ENCODE measurements around the gene ZBTB7C.

The ZBTB7C gene

GRCh38 chr18:48020337-48021250 is 388.6 kb downstream of the ZBTB7C start:
- no peak for DNase-seq
- Mint-ChIP-seq H3K4me1 (ENCODE audit: low read depth) (peaks cover 4% of the 10 kb centered on the region), H3K27ac (no peak overlapping the region), H3K9me3 (no peaks in the 10 kb centered on the region), H3K4me3 (no peak overlapping the region), H3K27me3 (peaks cover 30% of the 10 kb centered on the region), H3K36me3 (ENCODE audit: low read depth) (no peaks in the 10 kb centered on the region)

DNA sequence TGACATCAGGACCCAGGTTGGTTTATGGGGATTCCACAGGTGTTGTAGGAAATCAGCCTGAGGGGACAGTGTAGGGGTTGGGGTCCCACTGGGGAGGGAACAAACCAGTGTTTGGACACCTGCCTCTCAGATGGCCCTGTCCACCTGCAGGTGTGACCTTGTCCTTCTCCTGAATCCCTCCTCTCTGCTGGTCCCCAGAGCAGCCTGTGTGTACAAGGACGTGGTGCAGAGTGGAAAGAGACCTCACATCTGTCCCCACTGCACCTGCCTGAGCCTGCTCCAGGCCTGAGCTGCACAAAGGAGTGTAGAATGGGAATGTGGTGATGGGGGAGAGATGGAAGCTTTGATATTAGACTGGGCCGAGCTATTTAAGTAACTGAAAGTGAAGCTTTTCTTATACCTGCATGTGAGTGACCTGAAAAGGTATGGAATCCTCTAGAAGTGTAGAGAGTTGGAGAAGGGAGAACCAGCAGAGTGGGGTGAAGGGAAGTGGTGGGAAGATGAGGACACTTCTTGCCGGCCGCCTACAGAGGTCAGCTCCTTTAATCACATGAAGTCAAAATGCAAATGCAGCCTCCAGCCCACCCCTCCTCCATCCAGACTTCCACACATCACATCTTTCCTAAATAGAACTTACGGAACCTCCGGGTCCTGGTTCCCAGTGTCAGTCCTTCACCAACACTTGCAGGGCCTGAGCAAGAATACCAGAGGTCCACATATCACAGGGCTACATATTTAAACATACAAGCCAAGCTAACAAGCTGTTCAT is 389.4 kb downstream of the ZBTB7C start:
- H3K36me3 Mint-ChIP-seq (ENCODE audit: low read depth), result no peaks in the 10 kb centered on the region
- peaks cover 4% of the 10 kb centered on the region for H3K9me3 Mint-ChIP-seq
- no peak overlapping the region for H3K4me3 Mint-ChIP-seq
- peaks cover 4% of the 10 kb centered on the region for H3K4me1 Mint-ChIP-seq (ENCODE audit: low read depth)
- H3K27me3 Mint-ChIP-seq, result peaks cover 23% of the 10 kb centered on the region
- no peak overlapping the region for H3K27ac Mint-ChIP-seq
- no peak for DNase-seq

DNA sequence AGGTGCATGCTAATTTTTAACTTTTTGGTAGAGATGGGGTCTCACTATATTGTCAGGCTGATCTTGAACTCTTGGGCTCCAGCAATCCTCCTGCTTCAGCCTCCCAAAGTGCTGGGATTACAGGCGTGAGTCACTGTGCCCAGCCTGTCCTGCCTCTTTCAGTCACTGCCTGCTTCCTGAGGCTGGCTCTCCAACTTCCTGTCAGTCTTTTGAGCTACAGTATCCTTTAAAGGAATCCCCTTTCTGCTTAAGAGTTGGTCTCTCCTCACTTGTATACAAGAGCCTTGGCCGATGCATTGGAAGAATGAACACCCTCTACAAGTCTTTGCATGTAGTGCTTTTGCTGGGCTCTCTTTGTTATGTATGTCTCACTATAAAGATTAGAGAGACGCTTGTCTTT is 390.3 kb downstream of the ZBTB7C start:
- H3K9me3 Mint-ChIP-seq, result peaks cover 9% of the 10 kb centered on the region
- no peaks in the 10 kb centered on the region for H3K36me3 Mint-ChIP-seq (ENCODE audit: low read depth)
- H3K27ac Mint-ChIP-seq, result no peak overlapping the region
- DNase-seq, result no peak
- peaks cover 23% of the 10 kb centered on the region for H3K27me3 Mint-ChIP-seq
- H3K4me1 Mint-ChIP-seq (ENCODE audit: low read depth), result peaks cover 4% of the 10 kb centered on the region
- no peak overlapping the region for H3K4me3 Mint-ChIP-seq

- Mint-ChIP-seq H3K27ac (no peak overlapping the region), H3K4me3 (no peak overlapping the region), H3K4me1 (ENCODE audit: low read depth) (peaks cover 6% of the 10 kb centered on the region), H3K36me3 (ENCODE audit: low read depth) (no peaks in the 10 kb centered on the region), H3K9me3 (peaks cover 9% of the 10 kb centered on the region), H3K27me3 (peaks cover 17% of the 10 kb centered on the region)
- DNase-seq, result no peak
Observed at GRCh38 chr18:48017635-48018034, 391.5 kb downstream of the ZBTB7C start.

GRCh38 chr18:48013162-48013561 is 396.0 kb downstream of the ZBTB7C start:
- no peak overlapping the region for H3K4me3 Mint-ChIP-seq
- peaks cover 8% of the 10 kb centered on the region for H3K4me1 Mint-ChIP-seq (ENCODE audit: low read depth)
- no peaks in the 10 kb centered on the region for H3K36me3 Mint-ChIP-seq (ENCODE audit: low read depth)
- peaks cover 32% of the 10 kb centered on the region for H3K27me3 Mint-ChIP-seq
- peaks cover 9% of the 10 kb centered on the region for H3K9me3 Mint-ChIP-seq
- no peak for DNase-seq
- H3K27ac Mint-ChIP-seq, result no peak overlapping the region

- no peak for DNase-seq
- H3K4me1 Mint-ChIP-seq (ENCODE audit: low read depth), result peaks cover 12% of the 10 kb centered on the region
- no peaks in the 10 kb centered on the region for H3K36me3 Mint-ChIP-seq (ENCODE audit: low read depth)
- no peak overlapping the region for H3K4me3 Mint-ChIP-seq
- peaks cover 38% of the 10 kb centered on the region for H3K27me3 Mint-ChIP-seq
- H3K9me3 Mint-ChIP-seq, result peaks cover 9% of the 10 kb centered on the region
- no peak overlapping the region for H3K27ac Mint-ChIP-seq
Observed at GRCh38 chr18:48011926-48012465, 397.2 kb downstream of the ZBTB7C start.

DNA sequence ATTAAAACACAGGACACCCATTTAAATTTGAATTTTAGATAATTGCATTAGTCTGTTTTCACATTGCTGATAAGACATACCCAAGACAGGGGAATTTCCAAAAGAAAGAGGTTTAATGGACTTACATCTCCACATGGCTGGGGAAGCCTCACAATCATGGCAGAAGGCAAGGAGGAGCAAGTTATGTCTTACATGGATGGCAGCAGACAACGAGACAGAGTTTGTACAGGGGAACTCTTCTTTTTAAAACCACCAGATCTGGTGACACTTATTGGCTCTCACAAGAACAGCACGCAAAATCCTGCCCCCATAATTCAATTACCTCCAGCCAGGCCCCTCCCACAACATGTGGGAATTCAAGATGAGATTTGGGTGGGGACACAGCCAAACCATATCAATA is 398.9 kb downstream of the ZBTB7C start:
- no peak for DNase-seq
- Mint-ChIP-seq H3K4me1 (ENCODE audit: low read depth) (peaks cover 12% of the 10 kb centered on the region), H3K36me3 (ENCODE audit: low read depth) (no peaks in the 10 kb centered on the region), H3K4me3 (no peak overlapping the region), H3K27me3 (peaks cover 44% of the 10 kb centered on the region), H3K9me3 (peaks cover 7% of the 10 kb centered on the region), H3K27ac (no peak overlapping the region)

GRCh38 chr18:48009116-48009745 is 400.0 kb downstream of the ZBTB7C start:
- H3K27me3 Mint-ChIP-seq, result peaks cover 42% of the 10 kb centered on the region
- H3K4me1 Mint-ChIP-seq (ENCODE audit: low read depth), result peaks cover 12% of the 10 kb centered on the region
- DNase-seq, result no peak
- H3K27ac Mint-ChIP-seq, result no peak overlapping the region
- H3K4me3 Mint-ChIP-seq, result peak overlapping the region; percentile 46
- no peaks in the 10 kb centered on the region for H3K36me3 Mint-ChIP-seq (ENCODE audit: low read depth)
- H3K9me3 Mint-ChIP-seq, result peaks cover 2% of the 10 kb centered on the region

GRCh38 chr18:48007955-48008701 is 401.1 kb downstream of the ZBTB7C start:
- Mint-ChIP-seq H3K4me3 (peak overlapping the region; percentile 65), H3K4me1 (ENCODE audit: low read depth) (peaks cover 11% of the 10 kb centered on the region), H3K27ac (no peak overlapping the region), H3K27me3 (peaks cover 40% of the 10 kb centered on the region), H3K36me3 (ENCODE audit: low read depth) (no peaks in the 10 kb centered on the region), H3K9me3 (no peaks in the 10 kb centered on the region)
- peak; percentile 68 for DNase-seq

- H3K4me3 Mint-ChIP-seq, result no peak overlapping the region
- H3K9me3 Mint-ChIP-seq, result no peaks in the 10 kb centered on the region
- H3K36me3 Mint-ChIP-seq (ENCODE audit: low read depth), result no peaks in the 10 kb centered on the region
- H3K27me3 Mint-ChIP-seq, result peaks cover 40% of the 10 kb centered on the region
- no peak overlapping the region for H3K27ac Mint-ChIP-seq
- H3K4me1 Mint-ChIP-seq (ENCODE audit: low read depth), result peaks cover 10% of the 10 kb centered on the region
- no peak for DNase-seq
Observed at GRCh38 chr18:48007381-48007780, 401.8 kb downstream of the ZBTB7C start.

DNA sequence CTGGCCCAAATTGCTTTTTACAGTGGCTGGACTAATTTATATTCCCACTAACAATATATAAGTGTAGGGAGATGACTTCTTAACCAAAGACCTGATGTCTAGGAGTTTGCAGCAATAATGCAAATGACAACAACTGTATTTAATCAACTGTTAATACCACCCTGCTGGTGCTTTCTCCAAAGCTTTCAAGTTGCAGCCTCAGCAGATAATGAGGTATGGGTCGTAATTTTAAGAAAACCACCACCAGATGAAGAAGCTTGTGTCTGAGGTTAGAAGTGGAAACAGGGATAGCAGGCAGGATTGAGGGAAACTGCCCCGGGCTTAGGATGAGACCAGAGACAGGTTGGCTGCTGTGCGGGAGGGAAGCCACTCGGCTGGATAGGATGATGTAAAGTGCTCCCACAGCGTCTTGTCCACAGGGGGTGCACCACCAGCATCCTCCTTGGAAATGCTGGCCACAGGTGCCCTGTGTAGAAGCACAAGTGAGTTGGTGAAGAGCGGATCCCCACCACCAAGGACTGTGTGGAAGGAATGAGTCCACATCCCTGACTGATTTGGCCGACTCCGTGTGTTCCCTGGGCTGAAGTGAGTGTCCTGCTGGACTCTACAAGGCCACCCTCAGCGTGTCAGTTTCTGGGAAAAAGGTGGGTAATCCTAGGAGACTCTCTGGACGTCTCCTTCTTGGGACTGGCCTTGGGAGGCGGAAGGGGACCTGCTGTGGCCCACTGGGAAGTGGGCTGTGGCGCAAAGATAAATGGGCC is 402.6 kb downstream of the ZBTB7C start:
- Mint-ChIP-seq H3K4me3 (no peak overlapping the region), H3K4me1 (ENCODE audit: low read depth) (peaks cover 10% of the 10 kb centered on the region), H3K27ac (no peak overlapping the region)

DNA sequence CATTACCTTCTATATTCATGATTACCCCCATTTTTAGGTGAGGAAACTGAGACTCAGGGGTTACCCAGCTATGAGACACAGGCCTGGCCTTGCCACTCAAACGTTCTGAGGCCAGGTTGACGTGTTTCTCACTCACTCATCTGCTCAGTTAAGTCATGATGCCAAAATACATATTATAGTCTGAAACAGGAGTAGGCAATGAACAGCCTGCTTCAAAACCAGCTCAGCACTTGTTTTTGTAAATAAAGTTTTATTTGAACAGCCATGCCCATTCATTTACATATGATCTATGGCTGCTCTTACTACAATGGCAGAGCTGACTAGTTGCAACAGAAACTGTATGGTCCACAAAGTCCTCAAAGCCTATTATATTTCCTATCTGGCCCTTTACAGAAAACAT is 404.6 kb downstream of the ZBTB7C start:
- Mint-ChIP-seq H3K27me3 (peaks cover 23% of the 10 kb centered on the region), H3K36me3 (ENCODE audit: low read depth) (no peaks in the 10 kb centered on the region), H3K4me1 (ENCODE audit: low read depth) (peaks cover 10% of the 10 kb centered on the region), H3K4me3 (no peak overlapping the region), H3K27ac (no peak overlapping the region), H3K9me3 (no peaks in the 10 kb centered on the region)
- DNase-seq, result no peak

More for the DNA sequence above, 402.6 kb downstream of the ZBTB7C start:
- Mint-ChIP-seq H3K36me3 (ENCODE audit: low read depth) (no peaks in the 10 kb centered on the region), H3K27me3 (peaks cover 32% of the 10 kb centered on the region), H3K9me3 (no peaks in the 10 kb centered on the region)
- DNase-seq, result no peak

Data from activated T-cell treated with anti-CD3 and anti-CD28 coated beads, Interleukin-2, amount 50 U/mL, for 24 hours (primary cell).